HepG2 (cell line): ENCODE measurements around the gene OR4D9. TPM values are rescaled to one million over a fixed set of nuclear protein-coding genes. Genes with fewer than 3 reads are reported as not detected.

ENCODE experiments used
- GABPB1 ChIP-seq: IDR thresholded peaks from 2 replicates; pipeline ENCODE4 v1.6.1; 2016; ENCODE audit warnings: mild to moderate bottlenecking, missing genetic modification reagents, moderate library complexity, missing compliant biosample characterization
- IRF2 ChIP-seq: IDR thresholded peaks from 2 replicates; pipeline ENCODE4 v1.6.1; 2018; ENCODE audit warnings: missing genetic modification reagents, missing compliant biosample characterization
- PCBP2 ChIP-seq: fragments of 200-400 bp; formaldehyde crosslinking; optimal IDR thresholded peaks from 2 replicates; pipeline ENCODE3; 2018; ENCODE audit warnings: low read length, low read depth; ENCODE audit not compliant: poor library complexity, severe bottlenecking
- PHF5A ChIP-seq: IDR thresholded peaks from one replicate; pipeline ENCODE4 v1.6.1; 2018; ENCODE audit warnings: low read depth, missing genetic modification reagents; ENCODE audit not compliant: unreplicated experiment
- POLR2AphosphoS2 ChIP-seq: IDR thresholded peaks from 2 replicates; pipeline ENCODE4 v1.6.1; 2011; ENCODE audit warnings: low read depth, low read length, improper control_type of control experiment
- RFXAP ChIP-seq: sonication (generic); formaldehyde crosslinking; IDR thresholded peaks from 2 replicates; pipeline ENCODE4 v1.4.0; 2020; ENCODE audit warnings: missing genetic modification reagents, borderline replicate concordance
- ZFP90 ChIP-seq: sonication (generic); formaldehyde crosslinking; IDR thresholded peaks from 2 replicates; pipeline ENCODE4 v1.8.0; 2022; ENCODE audit warnings: missing genetic modification reagents, mild to moderate bottlenecking, inconsistent platforms, borderline replicate concordance
- ZNF337 ChIP-seq: sonication (generic); formaldehyde crosslinking; IDR thresholded peaks from 2 replicates; pipeline ENCODE4 v1.5.1; 2020; ENCODE audit warnings: missing genetic modification reagents, low read depth, mild to moderate bottlenecking, borderline replicate concordance
- polyA plus RNA-seq, 8 experiments: library from polyadenylated mRNA; depleted of rRNA in 3 of 8; stranded (reverse) in 7 of 8; unstranded in 1 of 8; fragments of >200 nt; fragmentation: Illumina TruSeq in 4 of 8; extraction: Trizol in 4 of 8; gene quantifications; 2 replicates each; pipeline versions ENCODE4 v1.2.1 to v1.2.3, GENCODE V29; 2011 to 2016; ENCODE audit warnings: low read depth in 4 of 8, missing spikeins in 1 of 8, mixed read lengths in 1 of 8; ENCODE audit not compliant: insufficient read depth in 1 of 8
- total RNA-seq, 5 experiments: library from RNA; depleted of rRNA; stranded (reverse); fragments of >200 nt; fragmentation: Illumina TruSeq; extraction: Trizol; gene quantifications; 2 replicates each; pipeline ENCODE4 v1.2.3, GENCODE V29; 2016; ENCODE audit warnings: low read depth in 1 of 5
- TF ChIP-seq, protein P1 (sequence below): sonication (generic); formaldehyde crosslinking; IDR thresholded peaks from 2 replicates; pipeline ENCODE4 v1.4.0; 2020; ENCODE audit warnings: mild to moderate bottlenecking, missing genetic modification reagents
- TF ChIP-seq, protein P2 (sequence below): sonication (generic); formaldehyde crosslinking; IDR thresholded peaks from 2 replicates; pipeline ENCODE4 v1.4.0; 2020; ENCODE audit warnings: low read depth, missing genetic modification reagents
- TF ChIP-seq, protein P3 (sequence below): IDR thresholded peaks from 2 replicates; pipeline ENCODE4 v1.6.1; 2016
- TF ChIP-seq, protein P4 (sequence below): IDR thresholded peaks from 2 replicates; pipeline ENCODE4 v1.6.1; 2016; ENCODE audit warnings: missing genetic modification reagents, missing compliant biosample characterization
- TF ChIP-seq, protein P5 (sequence below): IDR thresholded peaks from 2 replicates; pipeline ENCODE4 v1.6.1; 2016; ENCODE audit warnings: mild to moderate bottlenecking

The OR4D9 gene
- total and polyA plus RNA-seq, 2 of the 13 experiments (the other 11 are each of a cell fraction or from before 2014, with no cell fraction given): not detected

DNA sequence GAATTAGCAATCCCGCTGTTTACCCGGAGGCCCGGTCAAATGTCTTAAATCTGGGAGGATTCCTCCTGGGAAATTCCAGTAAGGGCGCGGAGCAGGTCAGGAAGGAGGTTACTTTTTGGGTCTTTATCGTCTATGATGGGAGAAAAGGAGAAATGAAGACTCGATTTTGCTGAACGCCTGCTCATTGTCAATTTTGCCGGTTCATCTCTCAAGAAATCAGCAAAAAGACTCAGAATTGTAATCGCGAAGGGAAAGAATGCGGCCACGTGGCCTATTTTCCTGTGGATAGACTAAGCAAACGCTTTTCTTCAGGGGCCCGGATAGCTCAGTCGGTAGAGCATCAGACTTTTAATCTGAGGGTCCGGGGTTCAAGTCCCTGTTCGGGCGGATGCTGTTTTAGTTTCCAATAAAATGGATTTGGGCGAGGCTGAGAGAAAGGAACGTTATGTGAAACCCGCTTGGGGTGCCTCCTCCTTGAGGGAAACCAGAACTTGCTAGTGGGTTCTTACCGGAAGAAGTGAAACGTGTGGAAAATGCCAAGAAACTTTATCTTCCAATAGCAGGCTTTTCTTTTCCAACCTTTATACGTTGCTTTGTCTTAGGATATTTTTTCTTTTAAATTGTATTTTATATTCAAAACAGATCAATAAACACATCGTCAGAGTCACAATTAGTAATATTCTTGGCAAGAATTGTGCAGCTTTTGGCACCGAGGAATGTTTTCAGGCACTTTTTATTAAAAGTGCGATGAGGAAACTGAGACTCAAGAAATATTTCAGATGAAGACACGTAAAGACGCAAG lies 45.0 kb downstream of the OR4D9 start (continued):
- TF ChIP-seq, protein P1, sequence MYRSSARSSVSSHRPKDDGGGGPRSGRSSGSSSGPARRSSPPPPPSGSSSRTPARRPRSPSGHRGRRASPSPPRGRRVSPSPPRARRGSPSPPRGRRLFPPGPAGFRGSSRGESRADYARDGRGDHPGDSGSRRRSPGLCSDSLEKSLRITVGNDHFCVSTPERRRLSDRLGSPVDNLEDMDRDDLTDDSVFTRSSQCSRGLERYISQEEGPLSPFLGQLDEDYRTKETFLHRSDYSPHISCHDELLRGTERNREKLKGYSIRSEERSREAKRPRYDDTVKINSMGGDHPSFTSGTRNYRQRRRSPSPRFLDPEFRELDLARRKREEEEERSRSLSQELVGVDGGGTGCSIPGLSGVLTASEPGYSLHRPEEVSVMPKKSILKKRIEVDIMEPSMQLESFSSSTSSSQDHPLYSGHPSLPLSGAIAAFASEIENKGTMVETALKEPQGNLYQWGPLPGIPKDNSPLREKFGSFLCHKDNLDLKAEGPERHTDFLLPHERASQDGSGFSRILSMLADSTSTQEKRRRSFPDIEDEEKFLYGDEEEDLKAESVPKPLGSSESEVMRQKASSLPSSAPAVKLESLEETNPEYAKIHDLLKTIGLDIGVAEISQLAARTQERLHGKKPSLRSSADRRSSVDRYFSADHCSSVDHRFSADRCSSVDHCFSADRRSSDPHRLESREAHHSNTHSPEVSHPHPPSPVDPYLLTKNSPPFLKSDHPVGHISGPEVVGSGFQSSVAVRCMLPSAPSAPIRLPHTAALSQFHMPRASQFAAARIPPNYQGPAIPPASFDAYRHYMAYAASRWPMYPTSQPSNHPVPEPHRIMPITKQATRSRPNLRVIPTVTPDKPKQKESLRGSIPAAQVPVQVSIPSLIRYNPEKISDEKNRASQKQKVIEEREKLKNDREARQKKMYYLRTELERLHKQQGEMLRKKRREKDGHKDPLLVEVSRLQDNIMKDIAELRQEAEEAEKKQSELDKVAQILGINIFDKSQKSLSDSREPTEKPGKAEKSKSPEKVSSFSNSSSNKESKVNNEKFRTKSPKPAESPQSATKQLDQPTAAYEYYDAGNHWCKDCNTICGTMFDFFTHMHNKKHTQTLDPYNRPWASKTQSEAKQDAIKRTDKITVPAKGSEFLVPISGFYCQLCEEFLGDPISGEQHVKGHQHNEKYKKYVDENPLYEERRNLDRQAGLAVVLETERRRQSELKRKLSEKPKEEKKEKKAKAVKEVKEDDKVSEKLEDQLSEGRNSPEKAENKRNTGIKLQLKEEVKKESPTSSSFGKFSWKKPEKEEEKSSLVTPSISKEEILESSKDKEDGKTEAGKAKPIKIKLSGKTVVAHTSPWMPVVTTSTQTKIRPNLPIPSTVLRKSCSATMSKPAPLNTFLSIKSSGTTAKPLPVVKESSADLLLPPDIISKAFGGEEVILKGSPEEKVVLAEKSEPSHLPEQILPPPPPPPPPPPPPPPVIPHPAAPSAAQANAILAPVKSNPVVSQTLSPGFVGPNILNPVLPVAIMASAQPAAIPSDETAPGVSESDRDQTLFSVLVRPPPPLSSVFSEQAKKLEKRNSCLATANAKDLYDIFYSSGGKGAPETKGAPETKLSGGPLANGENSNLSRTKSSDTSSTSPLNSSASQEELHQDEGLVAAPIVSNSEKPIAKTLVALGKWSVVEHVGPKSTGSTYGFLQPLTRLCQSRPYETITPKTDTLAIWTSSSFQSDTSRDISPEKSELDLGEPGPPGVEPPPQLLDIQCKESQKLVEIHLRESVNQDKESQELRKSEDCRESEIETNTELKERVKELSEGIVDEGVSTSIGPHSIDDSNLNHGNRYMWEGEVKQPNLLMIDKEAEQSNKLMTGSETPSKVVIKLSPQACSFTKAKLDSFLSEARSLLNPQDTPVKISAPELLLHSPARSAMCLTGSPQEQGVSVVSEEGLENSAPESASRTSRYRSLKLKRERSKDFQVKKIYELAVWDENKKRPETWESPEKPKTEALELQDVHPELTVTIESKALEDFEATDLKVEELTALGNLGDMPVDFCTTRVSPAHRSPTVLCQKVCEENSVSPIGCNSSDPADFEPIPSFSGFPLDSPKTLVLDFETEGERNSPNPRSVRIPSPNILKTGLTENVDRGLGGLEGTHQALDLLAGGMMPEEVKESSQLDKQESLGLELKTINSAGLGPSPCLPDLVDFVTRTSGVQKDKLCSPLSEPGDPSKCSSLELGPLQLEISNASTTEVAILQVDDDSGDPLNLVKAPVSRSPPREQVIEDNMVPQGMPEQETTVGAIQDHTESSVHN: no peak
- TF ChIP-seq IRF2 (CRISPR knock-in tag): no peak; the same call in 1 of the 2 replicates
- TF ChIP-seq, protein P2, sequence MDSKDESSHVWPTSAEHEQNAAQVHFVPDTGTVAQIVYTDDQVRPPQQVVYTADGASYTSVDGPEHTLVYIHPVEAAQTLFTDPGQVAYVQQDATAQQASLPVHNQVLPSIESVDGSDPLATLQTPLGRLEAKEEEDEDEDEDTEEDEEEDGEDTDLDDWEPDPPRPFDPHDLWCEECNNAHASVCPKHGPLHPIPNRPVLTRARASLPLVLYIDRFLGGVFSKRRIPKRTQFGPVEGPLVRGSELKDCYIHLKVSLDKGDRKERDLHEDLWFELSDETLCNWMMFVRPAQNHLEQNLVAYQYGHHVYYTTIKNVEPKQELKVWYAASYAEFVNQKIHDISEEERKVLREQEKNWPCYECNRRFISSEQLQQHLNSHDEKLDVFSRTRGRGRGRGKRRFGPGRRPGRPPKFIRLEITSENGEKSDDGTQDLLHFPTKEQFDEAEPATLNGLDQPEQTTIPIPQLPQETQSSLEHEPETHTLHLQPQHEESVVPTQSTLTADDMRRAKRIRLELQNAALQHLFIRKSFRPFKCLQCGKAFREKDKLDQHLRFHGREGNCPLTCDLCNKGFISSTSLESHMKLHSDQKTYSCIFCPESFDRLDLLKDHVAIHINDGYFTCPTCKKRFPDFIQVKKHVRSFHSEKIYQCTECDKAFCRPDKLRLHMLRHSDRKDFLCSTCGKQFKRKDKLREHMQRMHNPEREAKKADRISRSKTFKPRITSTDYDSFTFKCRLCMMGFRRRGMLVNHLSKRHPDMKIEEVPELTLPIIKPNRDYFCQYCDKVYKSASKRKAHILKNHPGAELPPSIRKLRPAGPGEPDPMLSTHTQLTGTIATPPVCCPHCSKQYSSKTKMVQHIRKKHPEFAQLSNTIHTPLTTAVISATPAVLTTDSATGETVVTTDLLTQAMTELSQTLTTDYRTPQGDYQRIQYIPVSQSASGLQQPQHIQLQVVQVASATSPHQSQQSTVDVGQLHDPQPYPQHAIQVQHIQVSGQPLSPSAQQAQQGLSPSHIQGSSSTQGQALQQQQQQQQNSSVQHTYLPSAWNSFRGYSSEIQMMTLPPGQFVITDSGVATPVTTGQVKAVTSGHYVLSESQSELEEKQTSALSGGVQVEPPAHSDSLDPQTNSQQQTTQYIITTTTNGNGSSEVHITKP (CRISPR knock-in tag): no peak
- no peak for TF ChIP-seq PHF5A (CRISPR knock-in tag)
- TF ChIP-seq GABPB1 (CRISPR knock-in tag): no peak; the same call in 1 of the 2 replicates
- TF ChIP-seq, protein P3, sequence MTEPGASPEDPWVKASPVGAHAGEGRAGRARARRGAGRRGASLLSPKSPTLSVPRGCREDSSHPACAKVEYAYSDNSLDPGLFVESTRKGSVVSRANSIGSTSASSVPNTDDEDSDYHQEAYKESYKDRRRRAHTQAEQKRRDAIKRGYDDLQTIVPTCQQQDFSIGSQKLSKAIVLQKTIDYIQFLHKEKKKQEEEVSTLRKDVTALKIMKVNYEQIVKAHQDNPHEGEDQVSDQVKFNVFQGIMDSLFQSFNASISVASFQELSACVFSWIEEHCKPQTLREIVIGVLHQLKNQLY: no peak
- no peak for TF ChIP-seq ZNF337
- no peak for TF ChIP-seq ZFP90
- no peak for TF ChIP-seq PCBP2
- TF ChIP-seq POLR2AphosphoS2: no peak
- TF ChIP-seq RFXAP (CRISPR knock-in tag): no peak
- TF ChIP-seq, protein P4, sequence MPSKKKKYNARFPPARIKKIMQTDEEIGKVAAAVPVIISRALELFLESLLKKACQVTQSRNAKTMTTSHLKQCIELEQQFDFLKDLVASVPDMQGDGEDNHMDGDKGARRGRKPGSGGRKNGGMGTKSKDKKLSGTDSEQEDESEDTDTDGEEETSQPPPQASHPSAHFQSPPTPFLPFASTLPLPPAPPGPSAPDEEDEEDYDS (CRISPR knock-in tag): peak; percentile 90
- TF ChIP-seq, protein P5, sequence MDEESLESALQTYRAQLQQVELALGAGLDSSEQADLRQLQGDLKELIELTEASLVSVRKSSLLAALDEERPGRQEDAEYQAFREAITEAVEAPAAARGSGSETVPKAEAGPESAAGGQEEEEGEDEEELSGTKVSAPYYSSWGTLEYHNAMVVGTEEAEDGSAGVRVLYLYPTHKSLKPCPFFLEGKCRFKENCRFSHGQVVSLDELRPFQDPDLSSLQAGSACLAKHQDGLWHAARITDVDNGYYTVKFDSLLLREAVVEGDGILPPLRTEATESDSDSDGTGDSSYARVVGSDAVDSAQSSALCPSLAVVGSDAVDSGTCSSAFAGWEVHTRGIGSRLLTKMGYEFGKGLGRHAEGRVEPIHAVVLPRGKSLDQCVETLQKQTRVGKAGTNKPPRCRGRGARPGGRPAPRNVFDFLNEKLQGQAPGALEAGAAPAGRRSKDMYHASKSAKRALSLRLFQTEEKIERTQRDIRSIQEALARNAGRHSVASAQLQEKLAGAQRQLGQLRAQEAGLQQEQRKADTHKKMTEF (CRISPR knock-in tag): 0 out of 2 replicates have a peak, but pooled peaks have one; percentile 45
